Activated CD8-positive, alpha-beta T cell treated with anti-CD3 and anti-CD28 coated beads, Interleukin-2, amount 10 ng/mL, durations not matched to agents 7 days and 5 days (primary cell): Measurements from ENCODE around the gene DGKG. TPM values are rescaled to one million over a fixed set of nuclear protein-coding genes. Genes with fewer than 3 reads are reported as not detected.

Source experiments
- ATAC-seq: fragments of 150-1000 bp; cut with Tn5 transposase; one replicate; pipeline ENCODE4 v1.10.0; 2021; ENCODE audit warnings: moderate library complexity
- CTCF ChIA-PET: fragments of 350-600 bp; sonication (Branson Sonifier 250); formaldehyde crosslinking; loops from one replicate; lab custom pipeline; 2021; ENCODE audit warnings: antibody characterized with exemption; lab: Charles Lee
- POLR2A ChIA-PET: fragments of 350-600 bp; sonication (Branson Sonifier 250); formaldehyde crosslinking; loops from one replicate; lab custom pipeline; 2021; ENCODE audit warnings: antibody characterized with exemption; lab: Charles Lee
- DNase-seq: peaks from one replicate; pipeline ENCODE4 v3.0.0-alpha.2; 2020
- H3K27ac Mint-ChIP-seq: one replicate; pipeline ENCODE4 v1.8.0; 2021; ENCODE audit warnings: mild to moderate bottlenecking, mixed read lengths
- H3K27me3 Mint-ChIP-seq: one replicate; pipeline ENCODE4 v1.8.0; 2021; ENCODE audit warnings: low read depth, mixed read lengths
- H3K36me3 Mint-ChIP-seq: one replicate; pipeline ENCODE4 v1.8.0; 2021; ENCODE audit warnings: low read depth, mixed read lengths
- H3K4me1 Mint-ChIP-seq: one replicate; pipeline ENCODE4 v1.8.0; 2021; ENCODE audit warnings: low read depth, mixed read lengths
- H3K4me3 Mint-ChIP-seq: one replicate; pipeline ENCODE4 v1.8.0; 2021; ENCODE audit warnings: mild to moderate bottlenecking, mixed read lengths
- H3K9me3 Mint-ChIP-seq: one replicate; pipeline ENCODE4 v1.8.0; 2022; ENCODE audit warnings: mixed read lengths; ENCODE audit not compliant: insufficient read depth
- total RNA-seq, 2 experiments: library from RNA; stranded (reverse); gene quantifications; one replicate each; pipeline ENCODE4 v1.2.3, GENCODE V29; 2021

Gene DGKG
- total RNA-seq, 2 experiments from 2014 or later = 0.37 to 0.42 TPM

DNA sequence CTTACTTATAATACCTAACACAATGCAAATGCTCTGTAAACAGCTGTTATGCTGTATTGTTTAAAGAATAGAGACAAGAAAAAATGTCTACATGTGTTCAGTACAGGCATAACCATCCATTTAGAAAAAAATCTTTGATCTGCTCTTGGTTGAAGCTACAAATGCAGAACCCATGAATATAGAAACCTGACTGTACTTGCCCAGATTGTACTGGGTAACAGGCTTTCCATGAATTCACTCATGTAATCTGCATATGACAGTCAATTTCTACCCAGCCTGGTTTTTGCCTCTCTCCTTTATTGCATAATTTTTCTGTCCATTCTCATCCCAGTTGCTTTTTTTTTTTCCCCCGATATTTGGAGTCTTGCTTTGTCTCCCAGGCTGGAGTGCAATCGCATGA lies 190.5 kb downstream of the DGKG start:
- DNase-seq (no peak), ATAC-seq (no peak)
- no peak overlapping the region for H3K4me3 Mint-ChIP-seq
- H3K27ac Mint-ChIP-seq = no peak overlapping the region
- CTCF ChIA-PET = interaction anchor here (0.6 kb wide), 1 partner anchor 63 kb away, joined by 3 read pairs; no protein-coding TSS in a partner anchor
- no peaks in the 10 kb centered on the region for H3K36me3 Mint-ChIP-seq
- H3K27me3 Mint-ChIP-seq = peaks cover 19% of the 10 kb centered on the region
- no peaks in the 10 kb centered on the region for H3K4me1 Mint-ChIP-seq
- POLR2A ChIA-PET = no interaction called here
- H3K9me3 Mint-ChIP-seq = no peaks in the 10 kb centered on the region

DNA sequence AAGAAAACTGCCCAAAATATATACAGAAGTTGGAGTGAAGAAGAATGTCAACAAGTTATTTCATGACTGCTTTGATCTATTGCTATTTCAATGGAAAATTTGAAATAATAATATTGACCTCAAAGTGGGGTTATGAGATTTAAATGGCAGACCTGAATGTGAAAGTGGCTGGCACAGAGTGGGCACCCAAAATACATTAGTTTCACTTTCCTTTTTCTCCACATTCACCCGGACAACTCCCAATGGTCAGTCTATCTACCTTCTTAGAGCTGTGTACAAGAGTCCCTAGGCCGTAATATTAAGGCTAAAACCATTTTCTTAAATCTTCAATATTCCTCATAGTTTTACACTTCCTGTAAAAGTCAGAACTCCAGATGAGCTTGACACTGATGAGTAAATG lies 191.5 kb downstream of the DGKG start:
- H3K27me3 Mint-ChIP-seq = peaks cover 22% of the 10 kb centered on the region
- ChIA-PET POLR2A (no interaction called here), CTCF (no interaction called here)
- H3K4me1 Mint-ChIP-seq = no peaks in the 10 kb centered on the region
- DNase-seq (no peak), ATAC-seq (no peak)
- no peaks in the 10 kb centered on the region for H3K36me3 Mint-ChIP-seq
- H3K9me3 Mint-ChIP-seq = no peaks in the 10 kb centered on the region
- no peak overlapping the region for H3K4me3 Mint-ChIP-seq
- H3K27ac Mint-ChIP-seq = no peak overlapping the region

DNA sequence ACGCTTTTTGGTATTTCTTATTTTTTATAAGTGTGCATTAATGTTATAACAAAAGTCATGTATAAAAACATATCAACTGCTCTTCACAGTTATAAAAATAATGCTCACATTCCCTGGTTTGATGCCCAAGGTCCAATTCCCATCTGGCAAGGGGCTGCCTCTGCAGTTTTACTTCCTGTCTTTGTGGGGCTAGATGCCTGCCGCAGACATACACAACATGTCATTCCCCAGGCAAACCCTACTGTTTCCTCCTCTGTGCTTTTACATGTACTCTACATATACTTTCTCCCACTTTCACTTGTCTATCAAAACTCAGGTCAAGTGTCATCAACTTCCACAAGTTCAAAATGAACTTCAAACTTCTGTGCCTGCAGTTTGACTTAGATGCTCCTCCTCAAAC lies 192.7 kb downstream of the DGKG start:
- Mint-ChIP-seq H3K27me3 (peaks cover 25% of the 10 kb centered on the region), H3K4me1 (no peaks in the 10 kb centered on the region), H3K36me3 (no peaks in the 10 kb centered on the region), H3K27ac (no peak overlapping the region), H3K9me3 (no peaks in the 10 kb centered on the region), H3K4me3 (no peak overlapping the region)
- no peak for ATAC-seq
- DNase-seq = no peak
- ChIA-PET POLR2A (no interaction called here), CTCF (no interaction called here)

DNA sequence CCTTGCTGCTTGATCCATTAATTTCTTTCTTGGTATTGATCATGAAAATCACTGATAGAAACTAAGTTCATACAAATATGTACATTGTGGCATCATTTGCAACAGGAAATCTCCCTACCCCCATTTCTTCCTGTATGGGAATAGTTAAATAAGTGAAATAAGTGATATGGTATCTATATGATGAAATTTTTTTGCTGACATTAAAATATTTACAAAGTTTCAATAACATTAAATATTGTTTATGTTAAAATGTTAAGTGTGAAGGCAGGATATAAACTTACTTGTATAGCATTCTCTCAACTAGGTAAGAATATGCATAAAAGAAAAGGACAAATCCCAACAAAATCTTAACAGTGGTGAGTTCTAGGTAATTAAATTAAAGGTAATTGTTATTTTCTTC lies 193.1 kb downstream of the DGKG start:
- Mint-ChIP-seq H3K27me3 (peaks cover 26% of the 10 kb centered on the region), H3K36me3 (no peaks in the 10 kb centered on the region), H3K4me1 (no peaks in the 10 kb centered on the region), H3K9me3 (no peaks in the 10 kb centered on the region), H3K27ac (no peak overlapping the region), H3K4me3 (no peak overlapping the region)
- DNase-seq (no peak), ATAC-seq (no peak)
- CTCF ChIA-PET = no interaction called here
- POLR2A ChIA-PET = no interaction called here

DNA sequence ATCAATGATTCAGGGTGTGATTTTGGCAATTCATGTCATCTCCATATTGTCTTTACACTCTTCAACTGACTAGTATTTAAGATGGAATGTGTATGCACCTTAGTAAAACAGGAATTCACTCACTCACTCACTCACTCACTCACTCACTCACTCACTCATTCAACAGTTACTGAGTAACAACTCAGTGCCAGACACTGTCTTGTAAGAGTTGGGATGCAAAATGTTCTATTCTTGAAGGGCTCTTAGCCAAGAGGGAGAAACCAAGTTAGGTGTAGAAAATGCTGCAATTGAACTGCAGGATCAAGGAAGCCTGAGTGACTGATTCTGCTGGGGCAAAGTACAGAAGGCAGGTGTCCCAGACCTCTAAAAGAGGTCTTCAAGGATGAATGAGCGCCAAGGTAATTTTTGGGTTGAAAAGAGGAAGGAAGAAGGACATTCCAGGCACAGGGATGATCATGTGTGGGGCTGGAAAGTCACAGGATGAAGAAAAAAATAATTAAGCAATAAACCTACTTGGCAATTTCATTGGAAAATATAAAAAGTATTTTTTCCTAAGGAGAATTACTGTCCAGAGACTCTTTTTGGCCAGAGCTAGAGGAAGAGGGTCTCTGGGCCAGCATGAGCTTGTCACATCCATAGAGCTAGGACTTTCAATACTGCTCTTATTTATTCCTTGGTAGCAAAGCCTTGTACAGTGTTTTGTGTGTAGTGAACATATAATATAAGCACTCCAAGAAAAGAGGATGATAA lies 194.2 kb downstream of the DGKG start:
- DNase-seq (no peak), ATAC-seq (no peak)
- no peak overlapping the region for H3K4me3 Mint-ChIP-seq
- H3K9me3 Mint-ChIP-seq = no peaks in the 10 kb centered on the region
- POLR2A ChIA-PET = no interaction called here
- H3K4me1 Mint-ChIP-seq = no peaks in the 10 kb centered on the region
- H3K36me3 Mint-ChIP-seq = no peaks in the 10 kb centered on the region
- H3K27me3 Mint-ChIP-seq = peaks cover 29% of the 10 kb centered on the region
- CTCF ChIA-PET = no interaction called here
- no peak overlapping the region for H3K27ac Mint-ChIP-seq

DNA sequence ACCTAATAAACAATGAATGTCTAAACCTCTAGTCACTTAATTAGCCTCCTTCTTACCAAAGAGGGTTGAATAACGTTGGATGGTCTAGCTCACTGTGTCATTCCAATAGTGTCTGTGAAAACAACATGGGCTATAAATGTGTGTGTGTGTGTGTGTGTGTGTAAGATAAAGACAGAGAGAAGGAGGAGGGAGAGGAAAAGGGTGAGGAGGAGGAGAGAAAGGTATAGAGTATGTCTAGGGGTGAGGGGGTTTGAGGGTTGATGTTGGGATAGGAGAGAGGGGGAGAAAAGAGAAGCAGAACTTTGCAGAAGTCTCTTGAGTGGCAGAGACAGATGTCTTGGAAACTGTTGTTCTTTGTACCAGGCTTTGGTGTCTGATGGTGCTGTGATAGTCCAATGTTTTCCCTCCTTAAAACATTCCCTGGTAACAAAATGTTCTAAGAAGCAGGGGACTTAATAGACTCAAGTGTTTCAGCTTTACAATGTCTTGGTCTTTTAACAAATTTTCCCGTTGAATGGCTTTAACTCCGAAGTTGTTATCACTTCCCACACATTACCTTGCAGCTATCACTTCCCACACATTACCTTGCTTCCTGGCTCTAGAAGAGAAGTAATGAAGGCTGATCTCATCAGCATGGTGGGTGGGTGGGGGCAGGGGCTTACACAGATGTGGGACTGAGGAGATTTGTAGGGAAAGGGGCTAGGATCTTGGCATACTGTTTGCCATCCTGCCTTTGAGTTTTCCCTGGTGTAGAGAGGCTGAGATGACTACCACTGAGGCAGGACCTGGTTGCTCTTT lies 195.3 kb downstream of the DGKG start:
- H3K9me3 Mint-ChIP-seq = no peaks in the 10 kb centered on the region
- H3K4me3 Mint-ChIP-seq = no peak overlapping the region
- H3K27ac Mint-ChIP-seq = no peak overlapping the region
- ChIA-PET CTCF (no interaction called here), POLR2A (no interaction called here)
- ATAC-seq = no peak
- H3K4me1 Mint-ChIP-seq = no peaks in the 10 kb centered on the region
- no peaks in the 10 kb centered on the region for H3K36me3 Mint-ChIP-seq
- peaks cover 29% of the 10 kb centered on the region for H3K27me3 Mint-ChIP-seq
- no peak for DNase-seq

DNA sequence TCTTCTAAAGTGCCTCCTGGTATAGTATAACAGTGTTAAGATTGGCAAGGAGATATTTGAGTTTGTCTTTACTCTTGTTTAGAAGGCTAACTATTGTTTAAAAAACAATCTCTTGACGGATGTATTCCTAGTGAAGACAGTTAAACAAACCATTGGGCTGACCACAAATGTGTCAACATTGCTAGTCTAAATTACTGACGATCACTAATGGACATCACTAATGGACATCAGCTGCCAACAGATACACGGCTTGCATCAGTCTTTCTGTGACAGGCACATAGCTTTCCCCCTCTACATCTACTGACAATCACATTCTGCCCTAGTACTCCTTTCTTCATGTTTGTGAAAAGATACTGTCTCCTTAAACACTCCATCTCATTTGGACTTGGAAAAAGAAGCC lies 196.0 kb downstream of the DGKG start:
- POLR2A ChIA-PET = no interaction called here
- ATAC-seq (no peak), DNase-seq (no peak)
- no peaks in the 10 kb centered on the region for H3K36me3 Mint-ChIP-seq
- H3K27ac Mint-ChIP-seq = no peak overlapping the region
- CTCF ChIA-PET = no interaction called here
- H3K27me3 Mint-ChIP-seq = peaks cover 29% of the 10 kb centered on the region
- H3K4me3 Mint-ChIP-seq = no peak overlapping the region
- H3K4me1 Mint-ChIP-seq = no peaks in the 10 kb centered on the region
- H3K9me3 Mint-ChIP-seq = no peaks in the 10 kb centered on the region

DNA sequence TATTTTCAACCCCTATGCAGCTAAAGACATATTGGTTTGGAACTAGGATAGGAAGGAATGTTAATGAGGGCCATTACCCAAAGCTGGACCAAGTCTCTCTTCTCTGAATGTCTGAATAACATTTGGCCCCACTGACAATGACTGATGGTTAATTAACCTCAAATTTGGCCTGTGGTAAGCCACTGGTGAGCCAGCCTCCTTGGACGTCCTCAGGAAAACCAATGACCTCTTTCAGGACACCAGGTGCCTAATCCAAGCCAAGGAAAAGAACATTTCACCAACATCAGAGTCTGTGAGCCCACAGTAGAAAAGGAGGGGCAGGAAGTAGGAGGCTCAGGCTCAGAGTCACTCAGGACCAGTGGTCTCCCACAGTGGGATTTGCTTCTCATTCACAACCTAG lies 196.7 kb downstream of the DGKG start:
- H3K9me3 Mint-ChIP-seq = no peaks in the 10 kb centered on the region
- DNase-seq (no peak), ATAC-seq (no peak)
- no peaks in the 10 kb centered on the region for H3K36me3 Mint-ChIP-seq
- no peak overlapping the region for H3K27ac Mint-ChIP-seq
- H3K27me3 Mint-ChIP-seq = peaks cover 35% of the 10 kb centered on the region
- no peaks in the 10 kb centered on the region for H3K4me1 Mint-ChIP-seq
- H3K4me3 Mint-ChIP-seq = no peak overlapping the region
- POLR2A ChIA-PET = no interaction called here
- CTCF ChIA-PET = interaction anchor here (1.2 kb wide), 1 partner anchor 76 kb away, joined by 3 read pairs; no protein-coding TSS in a partner anchor

DNA sequence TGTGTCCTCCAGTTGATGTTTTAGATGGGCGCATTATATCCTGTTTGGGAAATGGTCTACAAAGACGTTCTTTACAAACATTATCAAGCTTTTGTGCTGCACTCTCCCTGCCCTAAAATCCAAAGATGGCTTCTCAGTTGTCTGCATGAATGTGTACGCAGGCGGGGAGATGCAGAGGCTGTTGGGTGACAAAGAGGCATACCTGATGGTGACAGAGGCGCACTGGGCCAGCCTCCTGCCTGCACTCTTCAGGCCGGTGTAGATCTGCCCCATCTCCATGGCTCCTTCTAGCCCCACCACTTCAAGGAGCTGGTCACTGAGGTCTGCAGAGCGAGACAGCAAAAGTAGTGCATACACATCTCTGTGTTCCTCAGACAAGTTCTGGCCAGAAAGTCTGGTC lies 197.3 kb downstream of the DGKG start:
- H3K27me3 Mint-ChIP-seq = peaks cover 34% of the 10 kb centered on the region
- CTCF ChIA-PET = interaction anchor here (1.2 to 1.4 kb wide), 2 partner anchors 12 to 77 kb away, joined by 3 read pairs; no protein-coding TSS in a partner anchor

DNA sequence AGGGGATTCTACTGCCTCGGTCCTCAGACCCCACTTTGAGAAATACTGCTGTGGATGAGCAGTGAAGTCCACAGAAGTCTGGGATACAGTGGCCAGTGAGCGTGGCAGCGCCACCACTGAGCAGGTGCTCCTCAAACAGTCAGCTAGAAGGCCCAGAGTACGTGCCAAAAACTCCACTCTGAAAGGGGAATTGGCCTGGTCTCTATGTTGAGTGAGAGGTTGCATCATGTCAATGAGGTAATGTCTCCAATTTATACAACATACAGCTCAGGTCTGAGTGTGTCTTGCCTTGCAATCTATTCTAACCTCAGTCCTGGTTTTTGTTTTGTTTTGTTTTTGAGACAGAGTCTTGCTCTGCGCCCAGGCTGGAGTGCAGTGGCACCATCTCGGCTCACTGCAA lies 199.8 kb downstream of the DGKG start:
- H3K27ac Mint-ChIP-seq = no peak overlapping the region
- no peak for ATAC-seq
- H3K27me3 Mint-ChIP-seq = peaks cover 25% of the 10 kb centered on the region
- no peak for DNase-seq
- no peaks in the 10 kb centered on the region for H3K36me3 Mint-ChIP-seq
- no peaks in the 10 kb centered on the region for H3K4me1 Mint-ChIP-seq
- CTCF ChIA-PET = no interaction called here
- no peaks in the 10 kb centered on the region for H3K9me3 Mint-ChIP-seq
- POLR2A ChIA-PET = no interaction called here
- no peak overlapping the region for H3K4me3 Mint-ChIP-seq

More for the DNA sequence above, 197.3 kb downstream of the DGKG start:
- POLR2A ChIA-PET = no interaction called here
- Mint-ChIP-seq H3K27ac (no peak overlapping the region), H3K36me3 (no peaks in the 10 kb centered on the region), H3K4me1 (no peaks in the 10 kb centered on the region), H3K4me3 (no peak overlapping the region), H3K9me3 (no peaks in the 10 kb centered on the region)
- ATAC-seq = no peak
- no peak for DNase-seq

DNA sequence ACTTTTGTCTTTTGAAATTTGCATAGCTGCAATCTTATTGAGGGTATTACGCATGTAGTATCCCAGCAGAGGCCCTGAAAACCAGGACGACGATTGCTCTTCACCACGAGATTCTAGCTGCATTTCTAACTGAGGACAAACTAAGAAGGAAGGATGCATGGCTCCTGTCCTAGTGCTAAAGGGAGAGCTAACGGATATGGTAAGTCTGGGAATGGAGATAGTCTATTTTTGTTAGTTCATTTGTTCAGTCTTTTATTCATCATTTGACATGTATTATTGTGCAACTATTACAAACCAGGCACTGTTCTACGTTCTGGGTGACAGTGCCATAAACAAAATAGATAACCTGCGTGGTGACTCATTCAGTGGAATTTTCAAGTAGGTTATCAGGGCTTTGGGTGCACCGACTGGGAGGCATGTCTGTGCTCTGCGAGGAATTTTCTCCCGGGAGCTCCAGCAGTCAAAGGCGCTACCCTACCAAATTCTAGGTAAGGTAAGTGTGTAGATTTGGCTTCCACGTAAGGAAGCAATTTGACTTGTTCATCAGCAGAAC lies 201.3 kb downstream of the DGKG start:
- Mint-ChIP-seq H3K36me3 (no peaks in the 10 kb centered on the region), H3K4me1 (no peaks in the 10 kb centered on the region), H3K9me3 (no peaks in the 10 kb centered on the region), H3K27me3 (peaks cover 23% of the 10 kb centered on the region), H3K4me3 (no peak overlapping the region), H3K27ac (no peak overlapping the region)
- no peak for DNase-seq
- ATAC-seq = no peak
- CTCF ChIA-PET = no interaction called here
- POLR2A ChIA-PET = no interaction called here

DNA sequence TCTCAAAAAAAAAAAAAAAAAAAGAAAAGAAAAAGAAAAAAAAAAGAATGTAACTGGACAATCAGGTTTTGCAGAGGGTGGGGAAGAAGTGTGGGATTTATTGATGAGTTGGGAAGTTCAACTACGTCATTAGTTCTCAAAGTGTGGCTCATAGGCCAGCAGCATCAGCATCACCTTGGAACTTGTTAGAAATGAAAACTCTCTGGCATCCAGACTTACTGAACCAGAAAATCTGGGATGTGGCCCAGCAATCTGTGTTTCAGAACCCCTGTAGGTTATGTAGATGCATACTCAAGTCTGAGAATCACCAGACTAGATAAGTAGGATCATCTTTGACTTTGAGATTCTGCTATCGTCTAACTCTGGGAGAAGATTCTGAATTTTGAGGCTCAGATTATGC lies 207.4 kb downstream of the DGKG start:
- DNase-seq (no peak), ATAC-seq (no peak)
- POLR2A ChIA-PET = no interaction called here
- Mint-ChIP-seq H3K27me3 (peaks cover 34% of the 10 kb centered on the region), H3K4me1 (peaks cover 25% of the 10 kb centered on the region), H3K9me3 (no peaks in the 10 kb centered on the region), H3K4me3 (no peak overlapping the region), H3K36me3 (no peaks in the 10 kb centered on the region), H3K27ac (no peak overlapping the region)
- CTCF ChIA-PET = no interaction called here
